Spleen (tissue), 11 donors: ENCODE data around the gene TSSK3. TPM values are rescaled to one million over a fixed set of nuclear protein-coding genes. Genes with fewer than 3 reads are reported as not detected.
"Not testable (repeated sequence)": the region's sequence is repeated elsewhere in the genome, so short reads cannot be mapped to it uniquely, and the experiment has no call there.

Experiments
- DNase-seq: peaks from one replicate; pipeline ENCODE4 v3.0.0-alpha.2; 2020
- H3K27ac ChIP-seq, 8 donors: fragments of 200-600 bp; sonication (generic) in 7 of 8; 1 replicate in 4 of 8; 2 replicates in 4 of 8; pipeline versions ENCODE4 v1.5.0 to v1.8.0; 2016 to 2021; ENCODE audit warnings: inconsistent platforms in 4 of 8, mild to moderate bottlenecking in 4 of 8, moderate library complexity in 1 of 8
- H3K27me3 ChIP-seq, 7 donors: fragments of 200-600 bp; sonication (generic) in 6 of 7; replicated peaks in 1 of 7; 1 replicate in 4 of 7; 2 replicates in 3 of 7; pipeline versions ENCODE4 v1.5.0 to v1.8.0; 2016 to 2021; ENCODE audit warnings: inconsistent platforms in 3 of 7, mild to moderate bottlenecking in 1 of 7
- H3K36me3 ChIP-seq, 6 donors: fragments of 200-600 bp; sonication (generic) in 5 of 6; 1 replicate in 4 of 6; 2 replicates in 2 of 6; pipeline versions ENCODE4 v1.5.0 to v1.8.0; 2016 to 2021; ENCODE audit warnings: inconsistent platforms in 2 of 6
- H3K4me1 ChIP-seq, 6 donors: fragments of 200-600 bp; sonication (generic) in 5 of 6; 1 replicate in 3 of 6; 2 replicates in 3 of 6; pipeline versions ENCODE4 v1.5.0 to v1.8.0; 2016 to 2021; ENCODE audit warnings: inconsistent platforms in 3 of 6
- H3K4me3 ChIP-seq, 8 donors: fragments of 200-600 bp; sonication (generic) in 7 of 8; 1 replicate in 4 of 8; 2 replicates in 4 of 8; pipeline versions ENCODE4 v1.5.0 to v1.8.0; 2016 to 2021; ENCODE audit warnings: inconsistent platforms in 4 of 8, mild to moderate bottlenecking in 4 of 8, moderate library complexity in 2 of 8
- H3K9me3 ChIP-seq, 8 donors: fragments of 200-600 bp; sonication (generic) in 7 of 8; 1 replicate in 4 of 8; 2 replicates in 4 of 8; pipeline versions ENCODE4 v1.5.0 to v1.8.0; 2016 to 2021; ENCODE audit warnings: inconsistent platforms in 4 of 8
- CTCF ChIP-seq, 11 experiments: fragments of 200-600 bp in 7 of 11; fragments of 450-650 bp in 4 of 11; sonication (generic) in 4 of 11; IDR thresholded peaks in 8 of 11; conservative IDR thresholded peaks in 3 of 11; 1 replicate in 7 of 11; 2 replicates in 4 of 11; pipeline versions ENCODE4 v1.4.0 to v1.8.0; 2016 to 2021; ENCODE audit warnings: antibody characterized with exemption in 11 of 11, inconsistent platforms in 4 of 11, mild to moderate bottlenecking in 1 of 11
- POLR2A ChIP-seq, 3 donors: fragments of 450-650 bp; IDR thresholded peaks; one replicate each; pipeline ENCODE4 v1.5.1; 2017; ENCODE audit warnings: antibody characterized with exemption in 3 of 3, mild to moderate bottlenecking in 1 of 3
- POLR2AphosphoS5 ChIP-seq, 3 donors: sonication (generic); formaldehyde crosslinking; IDR thresholded peaks; one replicate each; pipeline ENCODE4 v1.5.1; 2017; ENCODE audit warnings: antibody characterized with exemption in 3 of 3
- WGBS, 5 donors: extraction: QIAGEN DNeasy Blood & Tissue Kit in 3 of 5; methylation state at CpG; one replicate each; pipeline versions ENCODE4 v1.1.5 to v1.1.7; 2013 to 2018; 5-methylcytosine and 5-hydroxymethylcytosine counted together
- intact Hi-C: fragments of 100-400 bp; cut with DNase I; formaldehyde crosslinking; loops from one replicate; pipeline ENCODE4 v1.15.0; 2023; ENCODE audit warnings: low total_unique reads
- polyA plus RNA-seq, 3 donors: library from polyadenylated mRNA; stranded (reverse); fragments of 200-250 nt; gene quantifications; one replicate each; pipeline ENCODE4 v1.2.1, GENCODE V29; 2013
- total RNA-seq, 7 donors: library from RNA; depleted of rRNA in 3 of 7; stranded (reverse); fragments of >200 nt in 3 of 7; fragmentation: NEBNext Ultra II Directional in 4 of 7; extraction: Animal tissue kit (Norgen Biotek cat#: 25700) in 4 of 7; gene quantifications; one replicate each; pipeline versions ENCODE4 v1.1.0 to v1.2.1, GENCODE V29; 2016 to 2021
- donor health status: healthy with polysubstance abuse.
- donor health status: DM: no; HTN: no; CAD: no; lungs with moderate emphysema.
- donor health status: DM: no; HTN: no; CAD: no.
- donor health status: Bipolar disorder and iron deficiency.
- donor health status: healthy.
- donor health status: DM: no; HTN: no; CAD: no.
- donor health status: DM: yes; HTN: yes; CAD: no.

Gene TSSK3
- total and polyA plus RNA-seq, 10 donors, result 0.15 to 6.6 (median 2.6) TPM

DNA sequence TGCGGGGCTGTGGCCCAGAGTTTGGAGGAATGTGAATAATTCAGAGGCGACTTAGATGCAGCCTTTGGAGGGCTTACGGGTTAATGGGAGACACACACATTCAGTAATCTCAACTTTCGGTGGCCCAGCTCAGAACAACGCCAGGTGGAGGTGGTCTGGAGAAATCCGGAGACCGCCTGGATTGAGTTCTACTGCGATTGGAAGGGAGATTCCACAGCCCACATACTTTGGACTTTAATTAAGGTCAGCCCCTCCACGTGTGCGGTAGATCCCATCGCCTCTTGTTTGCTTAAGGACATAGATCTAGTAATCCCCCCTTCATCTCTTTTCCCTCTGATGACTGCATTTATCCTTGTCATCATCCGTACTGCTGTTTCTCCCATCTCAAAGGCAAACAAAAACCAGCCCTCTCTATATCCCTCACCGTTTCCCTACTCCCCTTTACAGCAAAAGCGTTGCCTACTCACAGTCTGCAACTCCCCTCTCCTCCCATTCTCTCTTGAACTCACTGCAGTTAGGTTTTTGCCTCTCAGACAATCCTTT is 32.6 kb downstream of the TSSK3 start:
- Histone ChIP-seq H3K4me3 (peak overlapping the region; percentile 16 to 88 (median 74)), H3K4me1 (peaks cover 29 to 54% (median 45%) of the 10 kb centered on the region in 6 donors), H3K9me3 (no peaks in the 10 kb centered on the region), H3K27ac (peak overlapping the region; percentile 81 to 97 (median 93)), H3K27me3 (no peaks in the 10 kb centered on the region), H3K36me3 (peaks cover 0 to 31% (median 15%) of the 10 kb centered on the region in 6 donors)
- intact Hi-C loops, result no loop called here
- no peak for DNase-seq
- 2 to 4% (median 3%) methylated on average over 14 of the region's 14 CpGs for WGBS, 5 donors
- TF ChIP-seq CTCF (IDR thresholded peaks at IDR 0.05 in 8 of 11, conservative IDR thresholded peaks at IDR 0.05 in 3 of 11) (no peak), POLR2A (IDR thresholded peaks at IDR 0.05) (no peak), POLR2AphosphoS5 (IDR thresholded peaks at IDR 0.05) (no peak)

GRCh38 chr1:32396524-32396923 is 34.2 kb downstream of the TSSK3 start:
- DNase-seq, H3K9me3 ChIP-seq, intact Hi-C loops, H3K27ac ChIP-seq, H3K27me3 ChIP-seq, H3K4me3 ChIP-seq: not testable (repeated sequence)
- Histone ChIP-seq H3K4me1 (peaks cover 24 to 49% (median 42%) of the 10 kb centered on the region in 6 donors), H3K36me3 (peaks cover 0 to 15% (median under 1%) of the 10 kb centered on the region in 6 donors)
- 84 to 94% (median 89%) methylated on average over 5 of the region's 5 CpGs for WGBS, 5 donors

GRCh38 chr1:32398401-32398800 is 36.1 kb downstream of the TSSK3 start:
- DNase-seq, result no peak
- Histone ChIP-seq H3K4me3 (no peak overlapping the region), H3K27ac (no peak overlapping the region), H3K9me3 (no peaks in the 10 kb centered on the region), H3K36me3 (no peaks in the 10 kb centered on the region), H3K27me3 (no peaks in the 10 kb centered on the region), H3K4me1 (peaks cover 5 to 32% (median 23%) of the 10 kb centered on the region in 6 donors)
- intact Hi-C loops, result no loop called here
- no peak for TF ChIP-seq POLR2AphosphoS5 (IDR thresholded peaks at IDR 0.05)
- TF ChIP-seq CTCF (IDR thresholded peaks at IDR 0.05 in 8 of 11, conservative IDR thresholded peaks at IDR 0.05 in 3 of 11), result no peak
- no peak for TF ChIP-seq POLR2A (IDR thresholded peaks at IDR 0.05)
- WGBS, 5 donors, result 66 to 83% (median 78%) methylated on average over 2 of the region's 2 CpGs

GRCh38 chr1:32399843-32400242 is 37.5 kb downstream of the TSSK3 start:
- Histone ChIP-seq H3K27me3 (no peaks in the 10 kb centered on the region), H3K36me3 (no peaks in the 10 kb centered on the region), H3K9me3 (no peaks in the 10 kb centered on the region), H3K4me3 (no peak overlapping the region), H3K4me1 (peaks cover 0 to 24% (median 17%) of the 10 kb centered on the region in 6 donors), H3K27ac (no peak overlapping the region)
- TF ChIP-seq POLR2AphosphoS5 (IDR thresholded peaks at IDR 0.05) (no peak), POLR2A (IDR thresholded peaks at IDR 0.05) (no peak), CTCF (IDR thresholded peaks at IDR 0.05 in 8 of 11, conservative IDR thresholded peaks at IDR 0.05 in 3 of 11) (no peak)
- 61 to 80% (median 72%) methylated on average over 4 of the region's 4 CpGs for WGBS, 5 donors
- intact Hi-C loops, result no loop called here
- DNase-seq, result no peak
